Stimulated activated CD8-positive, alpha-beta memory T cell treated with anti-CD3 and anti-CD28 coated beads, Interleukin-2, amount 100 ng/mL, for 48 hours (primary cell): Measurements from ENCODE around the gene CRYAA.

Experiments used
- DNase-seq, 2 donors: peaks; one replicate each; pipeline ENCODE4 v3.0.0-alpha.2; 2020; ENCODE audit warnings: low read depth in 2 of 2

CRYAA gene

GRCh38 chr21:43203591-43203990, 34.8 kb downstream of the CRYAA start:
- DNase-seq: no peak

- DNase-seq: no peak
Measured at GRCh38 chr21:43204638-43205037, 35.8 kb downstream of the CRYAA start.

GRCh38 chr21:43206231-43207042, 37.6 kb downstream of the CRYAA start:
- no peak for DNase-seq

GRCh38 chr21:43207043-43207315, 38.2 kb downstream of the CRYAA start:
- DNase-seq: no peak

- DNase-seq: no peak
Measured at GRCh38 chr21:43207868-43208267, 39.1 kb downstream of the CRYAA start.

- DNase-seq: no peak
Measured at GRCh38 chr21:43208561-43209332, 39.9 kb downstream of the CRYAA start.

GRCh38 chr21:43209575-43210453, 41.0 kb downstream of the CRYAA start:
- DNase-seq: no peak

GRCh38 chr21:43210454-43211071, 41.8 kb downstream of the CRYAA start:
- DNase-seq: no peak

- DNase-seq: no peak
Measured at GRCh38 chr21:43211072-43211759, 42.4 kb downstream of the CRYAA start.

GRCh38 chr21:43211760-43212115, 42.9 kb downstream of the CRYAA start:
- DNase-seq: no peak
